Left lung (tissue), 10 donors: Measurements from ENCODE around the gene NFKBIA. TPM values are rescaled to one million over a fixed set of nuclear protein-coding genes. Genes with fewer than 3 reads are reported as not detected.
A peak's percentile ranks its signal among the peaks of the same experiment; 100 is the strongest.

Experiments used
- ATAC-seq: fragments of 200-7000 bp; cut with Tn5 transposase; one replicate; pipeline ENCODE4 v1.9.1; 2020; ENCODE audit warnings: moderate library complexity
- DNase-seq, 4 donors: peaks; one replicate each; pipeline ENCODE4 v3.0.0-alpha.2; 2013 to 2020
- H3K27ac ChIP-seq, 2 donors: fragments of 200-600 bp; sonication (generic) in 1 of 2; one replicate each; pipeline versions ENCODE4 v1.5.0 to v1.8.0; 2020 to 2021
- H3K27me3 ChIP-seq, 2 donors: fragments of 200-600 bp; sonication (generic) in 1 of 2; one replicate each; pipeline versions ENCODE4 v1.5.0 to v1.8.0; 2020 to 2021
- H3K36me3 ChIP-seq, 2 donors: fragments of 200-600 bp; sonication (generic) in 1 of 2; one replicate each; pipeline versions ENCODE4 v1.5.0 to v1.8.0; 2020 to 2021
- H3K4me1 ChIP-seq, 2 donors: fragments of 200-600 bp; one replicate each; pipeline ENCODE4 v1.8.0; 2021
- H3K4me3 ChIP-seq, 2 donors: fragments of 200-600 bp; sonication (generic) in 1 of 2; one replicate each; pipeline versions ENCODE4 v1.5.0 to v1.8.0; 2020 to 2021; ENCODE audit warnings: mild to moderate bottlenecking in 1 of 2
- H3K9me3 ChIP-seq, 2 donors: fragments of 200-600 bp; sonication (generic) in 1 of 2; one replicate each; pipeline versions ENCODE4 v1.5.0 to v1.8.0; 2020 to 2021
- CTCF ChIP-seq, 2 donors: fragments of 200-600 bp; sonication (generic) in 1 of 2; IDR thresholded peaks; one replicate each; pipeline versions ENCODE4 v1.5.0 to v1.8.0; 2021; ENCODE audit warnings: antibody characterized with exemption in 2 of 2
- intact Hi-C, 2 donors: fragments of 100-400 bp; cut with DNase I; formaldehyde crosslinking; loops; one replicate each; pipeline versions ENCODE4 v1.11.2 to v1.14.2; 2022
- polyA plus RNA-seq, 6 donors: library from polyadenylated mRNA; unstranded; fragments of 120-200 nt; gene quantifications; one replicate each; pipeline ENCODE4 v1.2.1, GENCODE V29; 2013; ENCODE audit not compliant: insufficient read length in 6 of 6
- total RNA-seq, 2 donors: library from RNA; stranded (reverse); fragmentation: NEBNext Ultra II Directional; extraction: Animal tissue kit (Norgen Biotek cat#: 25700); gene quantifications; one replicate each; pipeline ENCODE4 v1.2.1, GENCODE V29; 2021
- donor health status: DM: no; HTN: yes; CAD: no.
- donor health status: DM: no; HTN: no; CAD: no.

Gene NFKBIA
- total and polyA plus RNA-seq, 8 donors = 74.7 to 348 (median 99.7) TPM

GRCh38 chr14:35392103-35392502, 12.4 kb downstream of the NFKBIA start:
- no peak for TF ChIP-seq CTCF (IDR thresholded peaks at IDR 0.05)
- H3K4me3 ChIP-seq = no peak overlapping the region
- no peaks in the 10 kb centered on the region for H3K27me3 ChIP-seq
- H3K4me1 ChIP-seq = peaks cover 0 to 14% of the 10 kb centered on the region in 2 donors
- no peaks in the 10 kb centered on the region for H3K36me3 ChIP-seq
- intact Hi-C loops = no loop called here
- H3K27ac ChIP-seq = no peak overlapping the region
- H3K9me3 ChIP-seq = no peaks in the 10 kb centered on the region
- DNase-seq (no peak), ATAC-seq (no peak)

- no peak for DNase-seq
- intact Hi-C loops = no loop called here
- TF ChIP-seq CTCF (IDR thresholded peaks at IDR 0.05) = no peak
Measured at GRCh38 chr14:35391388-35391710, 13.2 kb downstream of the NFKBIA start.

GRCh38 chr14:35390577-35391387, 13.8 kb downstream of the NFKBIA start:
- ATAC-seq = peak; percentile 57
- Histone ChIP-seq H3K4me3 (no peak overlapping the region), H3K36me3 (no peaks in the 10 kb centered on the region), H3K27ac (no peak overlapping the region), H3K27me3 (no peaks in the 10 kb centered on the region), H3K9me3 (no peaks in the 10 kb centered on the region), H3K4me1 (peaks cover 3 to 12% of the 10 kb centered on the region in 2 donors)
- DNase-seq = no peak
- TF ChIP-seq CTCF (IDR thresholded peaks at IDR 0.05) = no peak
- intact Hi-C loops = no loop called here

More at GRCh38 chr14:35391388-35391710, 13.2 kb downstream of the NFKBIA start:
- H3K4me1 ChIP-seq = peaks cover 0 to 12% of the 10 kb centered on the region in 2 donors
- H3K27me3 ChIP-seq = no peaks in the 10 kb centered on the region
- ATAC-seq = no peak
- H3K27ac ChIP-seq = no peak overlapping the region
- H3K36me3 ChIP-seq = no peaks in the 10 kb centered on the region
- H3K4me3 ChIP-seq = no peak overlapping the region
- H3K9me3 ChIP-seq = no peaks in the 10 kb centered on the region

GRCh38 chr14:35389315-35389667, 15.3 kb downstream of the NFKBIA start:
- Histone ChIP-seq H3K36me3 (no peaks in the 10 kb centered on the region), H3K27me3 (no peaks in the 10 kb centered on the region), H3K9me3 (no peaks in the 10 kb centered on the region), H3K4me1 (peaks cover 12 to 23% of the 10 kb centered on the region in 2 donors), H3K4me3 (no peak overlapping the region), H3K27ac (no peak overlapping the region)
- TF ChIP-seq CTCF (IDR thresholded peaks at IDR 0.05) = no peak
- no peak for DNase-seq
- intact Hi-C loops = no loop called here
- ATAC-seq = no peak

- no peak overlapping the region for H3K4me3 ChIP-seq
- intact Hi-C loops = no loop called here
- H3K27ac ChIP-seq = no peak overlapping the region
- ATAC-seq = no peak
- no peaks in the 10 kb centered on the region for H3K36me3 ChIP-seq
- DNase-seq = no peak
- peaks cover 16 to 28% of the 10 kb centered on the region in 2 donors for H3K4me1 ChIP-seq
- no peak for TF ChIP-seq CTCF (IDR thresholded peaks at IDR 0.05)
- H3K27me3 ChIP-seq = no peaks in the 10 kb centered on the region
- H3K9me3 ChIP-seq = no peaks in the 10 kb centered on the region
Measured at GRCh38 chr14:35388656-35389314, 15.8 kb downstream of the NFKBIA start.
